GM18867 (cell line): Measurements from ENCODE around the gene NCDN.

Experiments used
- ATAC-seq: cut with Tn5 transposase; IDR thresholded peaks from one replicate; pipeline ENCODE4 v1.9.1; 2021; ENCODE audit warnings: mild to moderate bottlenecking, moderate library complexity; ENCODE audit not compliant: unreplicated experiment

NCDN gene, protein sequence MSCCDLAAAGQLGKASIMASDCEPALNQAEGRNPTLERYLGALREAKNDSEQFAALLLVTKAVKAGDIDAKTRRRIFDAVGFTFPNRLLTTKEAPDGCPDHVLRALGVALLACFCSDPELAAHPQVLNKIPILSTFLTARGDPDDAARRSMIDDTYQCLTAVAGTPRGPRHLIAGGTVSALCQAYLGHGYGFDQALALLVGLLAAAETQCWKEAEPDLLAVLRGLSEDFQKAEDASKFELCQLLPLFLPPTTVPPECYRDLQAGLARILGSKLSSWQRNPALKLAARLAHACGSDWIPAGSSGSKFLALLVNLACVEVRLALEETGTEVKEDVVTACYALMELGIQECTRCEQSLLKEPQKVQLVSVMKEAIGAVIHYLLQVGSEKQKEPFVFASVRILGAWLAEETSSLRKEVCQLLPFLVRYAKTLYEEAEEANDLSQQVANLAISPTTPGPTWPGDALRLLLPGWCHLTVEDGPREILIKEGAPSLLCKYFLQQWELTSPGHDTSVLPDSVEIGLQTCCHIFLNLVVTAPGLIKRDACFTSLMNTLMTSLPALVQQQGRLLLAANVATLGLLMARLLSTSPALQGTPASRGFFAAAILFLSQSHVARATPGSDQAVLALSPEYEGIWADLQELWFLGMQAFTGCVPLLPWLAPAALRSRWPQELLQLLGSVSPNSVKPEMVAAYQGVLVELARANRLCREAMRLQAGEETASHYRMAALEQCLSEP

DNA sequence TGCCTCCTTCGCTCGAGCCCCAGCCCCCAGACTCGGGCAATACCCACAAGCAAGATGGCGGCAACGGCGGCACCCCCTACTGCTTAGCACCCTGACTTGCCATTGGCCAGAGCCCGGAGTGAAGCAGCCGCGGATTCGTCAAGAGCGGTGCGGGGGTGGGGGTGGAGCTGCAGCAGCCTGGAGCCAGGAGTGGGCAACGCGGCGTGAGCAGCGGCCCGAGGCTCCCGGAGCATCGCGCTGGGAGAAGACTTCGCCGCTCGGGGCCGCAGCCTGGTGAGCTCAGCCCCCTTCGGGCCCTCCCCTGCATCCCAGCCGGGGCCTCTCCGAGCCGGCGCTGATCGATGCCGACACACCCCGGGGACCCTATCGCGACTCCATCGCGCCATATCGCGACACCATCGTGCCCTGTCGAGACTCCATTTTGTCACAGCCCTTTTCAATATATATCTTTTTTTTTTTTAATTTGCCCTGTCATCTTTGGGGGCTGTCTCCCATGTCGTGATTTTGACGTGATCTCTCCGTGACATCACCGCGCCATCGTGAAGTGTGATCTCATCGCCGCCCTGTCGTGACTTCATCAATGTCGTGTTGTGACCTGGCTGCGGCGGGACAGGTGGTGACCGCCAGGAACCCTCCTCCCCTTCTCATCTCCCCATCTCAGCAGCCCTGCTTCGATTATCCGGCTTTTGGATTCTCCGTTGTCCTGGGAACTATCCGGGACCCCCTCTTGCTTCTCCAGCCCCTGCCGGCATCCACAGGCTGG, at the start of gene NCDN:
TSS of gene NCDN (plus strand) at position 189 of the 763 bp plus-strand sequence. CDS start at position 581, 392 bp downstream.
- ATAC-seq = peak; percentile 78

DNA sequence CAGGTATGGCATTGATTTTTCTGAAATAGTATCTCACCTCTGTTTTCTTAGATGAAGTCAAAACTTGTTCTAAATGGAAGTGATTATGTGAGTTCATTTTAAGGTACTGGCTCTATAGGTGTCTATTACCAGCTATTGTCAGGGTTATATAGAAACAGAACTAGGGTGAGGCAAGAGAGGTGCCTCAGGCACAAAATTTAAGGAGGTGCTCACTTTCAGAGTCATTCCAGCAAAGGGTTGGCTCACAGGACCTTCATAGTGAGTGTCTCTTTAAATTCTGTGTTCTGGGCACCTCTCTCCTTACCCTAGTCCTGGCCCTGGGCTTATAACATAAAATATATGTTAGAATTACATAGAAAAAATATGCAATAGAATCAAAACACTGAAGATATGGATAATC, 49.7 kb upstream of the NCDN start:
- ATAC-seq = no peak

DNA sequence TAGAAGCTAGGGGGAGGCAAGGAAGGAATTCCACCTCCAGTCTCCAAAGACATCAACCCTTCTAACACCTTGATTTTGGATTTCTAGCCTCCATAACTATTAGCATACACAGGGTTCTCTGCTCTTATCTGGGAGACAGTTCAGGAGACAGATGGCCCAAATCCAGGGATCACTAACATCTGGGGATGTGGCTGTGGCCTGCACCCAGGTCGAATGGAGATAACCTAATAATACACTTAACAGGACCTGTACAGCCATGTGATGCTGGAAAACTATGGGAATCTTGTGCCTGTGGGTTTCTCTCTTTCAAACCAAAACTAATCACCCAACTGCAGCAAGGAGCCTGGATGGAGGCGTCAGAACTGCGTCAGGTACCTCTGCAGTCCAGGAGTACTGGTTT, 48.0 kb upstream of the NCDN start:
- ATAC-seq = no peak

DNA sequence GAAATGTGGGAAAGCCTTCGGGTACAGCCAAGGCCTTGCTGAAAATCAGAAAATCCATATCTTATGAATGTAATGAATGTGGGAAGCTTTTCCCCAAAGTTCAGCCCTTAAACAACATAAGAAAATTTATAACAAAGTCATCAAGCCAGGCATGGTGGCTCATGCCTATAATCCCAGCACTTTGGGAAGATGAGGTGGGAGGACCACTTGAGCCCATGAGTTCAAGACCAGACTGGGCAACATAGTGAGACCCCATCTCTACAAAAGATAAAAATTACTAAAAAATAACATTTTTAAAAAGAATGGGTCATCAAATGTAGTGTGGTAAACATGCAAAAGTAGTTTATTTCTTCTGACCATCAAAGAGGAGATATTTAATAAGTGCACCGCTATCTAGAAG, 46.3 kb upstream of the NCDN start:
- no peak for ATAC-seq

DNA sequence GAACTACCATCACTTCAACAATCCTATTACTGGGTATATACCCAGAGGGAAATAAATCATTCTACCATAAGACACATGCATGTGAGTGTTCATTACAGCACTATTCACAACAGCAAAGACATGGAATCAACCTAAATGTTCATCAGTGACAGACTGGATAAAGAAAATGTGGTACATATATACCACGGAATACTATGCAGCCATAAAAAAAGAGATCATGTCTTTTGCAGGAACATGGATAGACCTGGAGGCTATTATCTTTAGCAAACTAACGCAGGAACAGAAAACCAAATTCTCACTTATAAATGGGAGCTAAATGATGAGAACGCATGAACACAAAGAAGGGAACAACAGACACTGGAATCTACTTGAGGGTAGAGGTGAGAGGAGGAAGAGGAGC, 39.4 kb upstream of the NCDN start:
- ATAC-seq = no peak

DNA sequence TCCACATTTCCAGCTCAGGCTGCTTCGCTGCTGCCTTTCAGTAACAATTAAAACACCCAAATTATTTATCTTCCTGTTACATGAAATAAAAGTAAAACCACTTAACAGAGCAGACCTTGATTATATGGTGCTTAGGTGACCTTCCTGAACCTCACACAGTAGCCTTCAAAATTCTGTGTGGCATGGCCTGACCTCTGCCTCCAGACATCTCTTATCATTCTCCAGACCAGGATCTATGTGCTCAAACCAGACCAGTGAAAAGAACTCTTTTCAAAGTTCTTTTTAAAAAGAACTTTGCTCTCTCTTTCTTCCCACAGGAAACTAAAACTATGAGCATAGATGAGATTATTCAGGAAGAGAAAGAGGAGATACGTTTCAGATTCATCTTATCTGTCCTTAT, 38.2 kb upstream of the NCDN start:
- no peak for ATAC-seq

DNA sequence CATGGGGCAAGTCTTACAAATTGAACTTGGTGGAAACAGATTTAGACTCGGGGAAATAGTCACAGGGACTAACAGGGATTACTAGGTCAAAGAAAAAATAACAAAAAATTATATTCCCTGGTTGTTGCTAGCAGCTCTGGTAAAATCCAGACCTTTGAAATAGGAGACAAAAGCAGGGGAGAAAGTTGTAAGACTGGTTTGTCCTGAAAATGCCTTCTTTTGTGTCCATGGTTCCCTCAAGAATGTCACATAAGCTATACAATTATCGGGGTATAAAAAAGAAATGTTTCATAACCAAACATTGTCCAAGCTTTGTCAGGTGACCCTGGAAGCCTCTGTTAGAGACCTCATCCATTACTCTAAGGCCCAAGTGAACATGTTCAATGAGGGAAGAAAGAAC, 33.5 kb upstream of the NCDN start:
- no peak for ATAC-seq

DNA sequence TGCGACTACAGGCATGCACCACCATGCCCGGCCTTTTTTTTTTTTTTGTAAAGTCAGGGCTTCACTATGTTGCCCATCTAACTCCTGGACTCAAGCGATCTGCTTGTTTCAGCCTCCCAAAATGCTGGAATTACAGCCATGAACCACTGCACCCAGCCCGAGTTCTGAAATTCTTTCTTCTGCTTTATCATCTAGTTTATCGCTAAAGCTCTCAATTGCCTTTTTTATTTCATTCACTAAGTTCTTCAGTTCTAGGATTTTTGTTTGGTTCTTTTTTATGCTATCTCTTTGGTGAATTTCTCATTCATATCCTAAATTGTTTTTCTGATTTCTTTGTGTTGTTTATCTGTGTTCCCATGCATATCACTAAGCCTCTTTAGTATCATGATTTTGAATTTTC, 27.4 kb upstream of the NCDN start:
- no peak for ATAC-seq

DNA sequence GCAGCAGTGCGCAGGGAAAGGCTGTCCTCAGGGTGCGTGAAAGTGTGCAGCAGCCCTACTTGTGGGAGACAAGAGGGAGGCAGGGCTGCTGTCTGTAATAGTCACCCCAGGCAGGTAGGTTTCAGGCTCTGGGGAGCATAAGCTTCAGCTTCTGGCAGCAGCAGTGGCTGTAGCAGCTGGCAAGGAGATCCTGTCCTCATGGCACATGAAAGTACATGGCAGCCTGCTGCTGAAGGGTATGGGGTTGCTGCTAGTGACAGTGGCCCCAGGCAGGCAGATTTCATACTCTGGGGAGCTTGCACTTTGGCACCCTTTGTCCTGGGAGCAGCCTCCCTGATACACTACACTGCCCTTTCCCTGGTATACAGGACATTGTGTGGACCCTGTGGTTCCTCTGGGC, 26.7 kb upstream of the NCDN start:
- no peak for ATAC-seq

DNA sequence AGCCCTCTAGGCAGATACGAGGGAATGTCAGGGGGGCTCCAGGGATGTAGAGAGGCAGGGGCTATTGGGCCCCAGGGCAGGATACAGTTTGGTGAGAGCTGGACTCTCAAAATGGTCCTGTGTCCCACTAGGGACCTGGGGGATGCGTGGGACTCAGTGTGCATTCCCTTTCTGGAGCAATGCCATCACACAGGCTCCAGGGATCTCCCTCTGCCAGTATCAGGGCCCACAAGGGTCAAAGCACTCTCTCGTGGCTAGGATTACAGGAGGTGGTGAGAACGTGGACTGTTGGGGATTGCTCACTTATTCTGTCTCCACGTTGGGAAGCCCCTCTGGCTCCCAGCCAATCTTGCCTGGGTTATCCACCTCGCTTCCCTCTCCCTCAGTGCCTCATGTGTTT, 26.2 kb upstream of the NCDN start:
- ATAC-seq = no peak

DNA sequence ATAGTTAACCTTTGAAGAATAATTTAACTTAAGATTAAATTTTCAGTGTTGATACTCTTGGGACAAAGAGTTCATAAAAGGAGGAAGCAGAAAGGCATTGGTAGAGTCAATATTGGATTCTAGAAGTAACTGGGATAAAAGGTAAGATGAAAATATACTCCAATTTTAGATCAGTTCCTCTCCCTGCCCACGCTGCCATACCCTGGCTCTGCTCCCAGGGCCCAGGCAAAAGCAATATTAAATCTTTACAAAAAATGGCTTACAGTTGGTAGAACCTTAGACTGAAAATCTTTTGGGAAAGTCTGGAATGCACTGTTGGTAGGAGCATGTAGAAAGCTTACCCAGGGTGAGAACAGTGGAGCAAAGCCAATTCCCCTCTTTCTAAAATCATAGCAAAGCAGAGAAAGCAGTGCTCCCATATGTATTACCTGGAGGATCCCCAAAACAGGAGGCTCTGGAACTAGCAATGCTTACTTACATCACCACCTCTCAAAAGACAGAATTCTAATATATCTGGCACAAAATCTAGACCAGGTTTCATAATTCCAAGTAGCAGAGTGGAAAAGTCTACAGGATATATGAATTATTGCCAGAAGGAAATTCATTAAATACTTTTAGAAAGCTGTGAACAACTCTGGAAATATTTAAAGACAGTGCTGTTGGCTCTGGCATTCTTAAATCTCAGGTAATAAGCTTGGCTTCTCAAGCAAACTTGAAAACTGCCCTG, 24.9 kb upstream of the NCDN start:
- no peak for ATAC-seq

DNA sequence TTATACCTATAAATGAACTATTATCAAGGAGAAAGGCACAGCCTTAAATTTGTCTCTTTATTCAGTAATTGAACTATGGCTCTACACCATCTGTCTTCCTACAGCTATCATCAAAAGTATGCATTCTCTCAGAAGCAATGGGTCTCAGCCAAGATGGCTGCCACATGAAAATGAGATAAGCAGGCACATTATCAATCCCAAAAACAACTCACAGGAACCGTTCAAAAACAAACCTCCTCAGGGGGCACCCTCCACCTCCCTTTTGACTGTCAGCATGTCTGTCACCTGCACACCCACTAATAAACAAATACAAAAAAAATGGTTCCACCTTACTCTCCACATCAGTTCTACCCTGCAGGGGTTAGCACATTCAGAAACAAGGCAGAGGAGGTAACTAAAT, 24.0 kb upstream of the NCDN start:
- ATAC-seq = no peak

DNA sequence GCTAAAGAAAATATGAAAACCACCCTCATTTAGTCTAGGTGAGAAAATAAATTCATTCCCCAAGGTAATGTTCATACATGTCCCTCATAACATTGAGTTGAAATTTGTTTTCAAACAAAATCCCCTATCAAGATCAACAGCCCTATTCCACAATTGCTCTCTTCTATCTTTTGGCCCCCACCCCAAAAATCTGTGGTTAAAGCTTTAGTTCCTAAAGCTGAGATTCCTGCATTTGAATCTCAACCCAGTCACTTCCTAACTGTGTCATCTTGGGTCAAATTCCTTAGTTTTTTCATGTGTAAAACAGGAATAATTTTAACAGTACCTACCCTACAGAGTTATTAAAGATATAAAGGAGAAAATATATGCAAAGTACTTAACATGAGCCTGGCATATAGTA, 22.4 kb upstream of the NCDN start:
- no peak for ATAC-seq

DNA sequence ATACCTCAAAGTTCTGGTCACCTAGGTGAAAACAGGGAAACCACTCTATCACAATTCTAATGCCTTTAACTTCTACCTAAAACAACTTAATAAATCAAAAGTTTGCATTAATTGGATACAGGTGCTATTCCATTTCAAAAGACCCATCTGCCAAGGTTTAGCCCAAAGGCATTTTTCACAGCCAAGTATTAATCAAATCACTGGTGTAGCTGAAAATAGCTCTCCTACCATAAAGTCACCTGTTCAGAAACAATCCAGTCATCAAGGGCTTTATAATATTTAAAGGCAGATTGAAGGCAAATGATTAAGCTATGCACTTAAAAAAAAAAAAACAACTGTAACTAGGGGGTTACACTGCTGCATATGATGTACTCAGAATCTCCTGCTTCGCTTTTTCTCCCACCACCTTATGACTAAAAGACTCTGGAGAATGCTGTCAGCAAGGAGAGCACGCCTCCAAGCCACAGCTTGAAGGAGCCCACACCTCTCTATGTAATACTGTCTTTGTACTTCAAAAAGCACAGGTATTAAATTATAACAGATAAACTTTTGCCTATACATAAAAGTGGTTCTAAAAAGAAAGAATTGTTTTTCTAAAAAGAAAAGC, 20.9 kb upstream of the NCDN start:
- no peak for ATAC-seq

DNA sequence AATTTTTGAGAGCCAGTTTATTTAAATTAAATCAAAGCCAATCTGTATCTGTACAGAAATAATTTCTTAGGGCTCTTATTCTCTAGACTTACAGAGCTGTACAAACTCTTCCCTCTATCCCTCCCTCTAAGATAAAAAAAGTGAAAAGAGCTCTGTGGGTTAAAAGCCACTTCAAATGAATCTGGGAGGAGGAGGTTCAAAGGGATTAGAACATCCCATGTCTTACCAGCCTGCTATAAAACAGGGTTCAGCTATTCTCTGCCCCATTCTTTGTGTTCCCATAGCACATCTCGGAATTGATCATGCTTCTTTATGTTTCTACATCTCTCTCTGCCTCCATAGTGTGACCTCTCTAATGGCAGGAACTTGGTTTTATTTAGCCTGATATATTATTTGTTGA, 19.8 kb upstream of the NCDN start:
- ATAC-seq = no peak

DNA sequence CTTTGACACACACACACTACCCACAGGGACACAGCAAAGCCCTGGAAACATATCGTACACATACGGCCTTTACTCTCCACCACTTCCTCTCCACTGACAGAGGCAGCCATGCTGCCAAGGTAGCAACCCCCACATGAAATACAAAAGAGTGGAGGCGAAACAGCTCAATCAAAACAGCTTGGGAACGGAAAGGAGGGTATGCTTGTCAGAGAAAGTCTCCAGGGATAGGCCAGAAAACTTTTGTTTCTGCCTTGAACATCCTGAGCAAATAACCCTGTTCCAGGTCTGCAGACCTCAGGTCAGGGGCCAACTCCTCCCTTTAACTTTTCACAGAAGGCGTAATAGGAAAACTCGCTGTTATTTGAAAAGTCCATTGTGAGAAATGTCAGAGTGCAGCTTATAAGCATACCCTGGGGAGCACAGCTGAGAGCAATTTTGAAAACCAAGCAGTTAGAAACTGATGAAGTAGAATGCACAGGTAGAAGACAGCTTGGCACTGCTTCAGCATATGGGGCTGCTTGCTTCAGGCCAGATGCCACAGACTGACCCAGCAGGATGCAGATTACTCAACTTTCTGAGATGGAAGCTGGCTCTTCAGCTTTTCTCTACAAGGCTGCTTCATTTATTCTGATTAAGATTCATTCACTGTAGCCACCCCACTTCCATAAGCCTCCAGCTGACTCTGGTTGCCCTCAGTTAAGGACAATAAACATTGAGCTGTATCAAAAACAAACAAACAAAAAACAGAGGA, 18.4 kb upstream of the NCDN start:
- peak; percentile 43 for ATAC-seq

DNA sequence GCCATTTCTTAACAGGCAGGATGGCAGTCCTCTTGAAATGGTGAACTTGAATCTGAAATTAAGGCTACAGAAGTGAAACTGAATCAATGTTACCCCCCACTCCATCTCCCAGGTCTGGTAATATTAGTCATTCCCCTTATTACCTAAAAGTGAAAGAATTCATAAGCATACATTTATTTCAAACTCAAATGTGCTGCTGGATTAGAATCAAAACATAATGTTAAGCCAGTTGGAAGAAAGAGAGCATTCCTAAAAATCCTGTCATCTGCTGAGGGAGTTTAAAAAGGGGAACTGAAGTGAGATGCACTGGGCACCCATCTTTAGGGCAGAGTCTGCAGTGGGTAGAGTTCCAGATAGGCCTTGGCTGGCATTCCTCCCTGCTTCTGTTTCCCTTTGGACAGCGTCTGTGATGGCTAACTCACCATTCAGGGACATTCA, 17.8 kb upstream of the NCDN start:
- peak; percentile 48 for ATAC-seq

DNA sequence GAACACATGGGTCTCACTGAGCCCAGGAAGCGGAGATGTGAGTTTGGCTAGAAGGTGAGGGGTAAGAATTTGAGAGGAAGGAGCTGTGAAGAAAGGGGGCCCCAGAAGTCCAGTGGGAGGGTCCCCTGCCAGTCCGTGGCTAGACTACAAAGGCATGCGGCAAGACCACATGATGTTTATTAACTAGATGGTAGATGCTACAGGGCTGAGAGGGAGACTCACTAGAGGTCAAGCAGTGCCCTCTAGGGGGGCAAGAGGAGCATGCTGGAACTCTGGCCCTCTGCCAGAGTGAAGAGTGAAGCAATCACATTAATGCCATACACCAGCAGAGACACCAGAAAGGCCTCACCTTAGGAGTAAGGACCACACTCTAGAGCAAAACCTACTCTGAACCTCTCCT, 12.6 kb upstream of the NCDN start:
- no peak for ATAC-seq

DNA sequence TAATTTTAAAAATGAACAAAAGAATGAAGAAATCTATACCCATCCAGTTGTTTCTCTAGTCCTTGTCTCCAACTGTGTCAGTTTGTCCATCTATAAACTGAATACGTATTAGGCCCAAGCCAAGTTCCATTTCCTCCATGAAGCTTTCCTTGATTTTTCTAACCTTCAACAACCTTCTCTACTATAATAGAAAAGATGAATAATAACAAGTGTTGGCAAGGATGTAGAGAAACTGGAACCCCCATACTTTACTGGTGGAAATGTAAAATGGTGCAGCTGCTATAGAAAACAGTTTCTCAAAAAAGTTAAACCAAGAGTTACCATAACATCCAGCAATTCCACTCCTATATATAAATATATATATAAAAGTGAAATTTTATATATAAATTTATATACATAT, 11.0 kb upstream of the NCDN start:
- no peak for ATAC-seq

DNA sequence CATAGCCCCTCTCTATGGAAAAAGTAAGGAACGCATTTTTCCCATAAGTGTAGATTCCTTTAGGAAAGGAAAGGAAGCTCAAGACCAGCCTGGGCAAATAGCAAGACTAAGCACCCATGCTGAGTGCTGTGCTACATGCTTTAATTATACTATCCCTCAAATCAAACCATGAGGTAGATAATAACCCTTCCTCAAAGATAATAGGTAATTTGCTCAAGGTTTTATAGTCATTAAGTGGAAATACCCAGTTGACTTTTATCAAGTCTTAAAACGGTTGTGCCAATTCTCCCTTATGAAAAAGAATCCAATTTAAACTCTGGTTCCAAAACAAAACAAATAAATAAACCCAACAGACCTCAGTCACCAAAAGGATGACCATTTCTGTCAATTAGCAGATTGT, 3.7 kb upstream of the NCDN start:
- no peak for ATAC-seq
